Raji (cell line): ENCODE data around the gene TTC13.

ENCODE experiments used
- POLR2A ChIP-seq: IDR thresholded peaks from 2 replicates; pipeline ENCODE4 v1.6.1; 2011; ENCODE audit warnings: low read depth, low read length, control low read depth; ENCODE audit not compliant: insufficient read depth

TTC13 gene

GRCh38 chr1:230905733-230906132 lies 72.9 kb downstream of the TTC13 start:
- TF ChIP-seq POLR2A, result no peak

- TF ChIP-seq POLR2A, result no peak
Measured at GRCh38 chr1:230902349-230902923, 76.2 kb downstream of the TTC13 start.

- no peak for TF ChIP-seq POLR2A
Measured at GRCh38 chr1:230901671-230902070, 77.0 kb downstream of the TTC13 start.

GRCh38 chr1:230900984-230901383 lies 77.7 kb downstream of the TTC13 start:
- TF ChIP-seq POLR2A, result no peak

- TF ChIP-seq POLR2A, result no peak
Measured at GRCh38 chr1:230899841-230900251, 78.8 kb downstream of the TTC13 start.

GRCh38 chr1:230898748-230899147 lies 79.9 kb downstream of the TTC13 start:
- TF ChIP-seq POLR2A, result no peak

GRCh38 chr1:230898144-230898543 lies 80.5 kb downstream of the TTC13 start:
- no peak for TF ChIP-seq POLR2A

- no peak for TF ChIP-seq POLR2A
Measured at GRCh38 chr1:230896779-230897178, 81.9 kb downstream of the TTC13 start.

GRCh38 chr1:230895452-230895851 lies 83.2 kb downstream of the TTC13 start:
- TF ChIP-seq POLR2A, result no peak

GRCh38 chr1:230894664-230895063 lies 84.0 kb downstream of the TTC13 start:
- no peak for TF ChIP-seq POLR2A

GRCh38 chr1:230894032-230894431 lies 84.6 kb downstream of the TTC13 start:
- no peak for TF ChIP-seq POLR2A

GRCh38 chr1:230892018-230892491 lies 86.6 kb downstream of the TTC13 start:
- no peak for TF ChIP-seq POLR2A

GRCh38 chr1:230891413-230891812 lies 87.2 kb downstream of the TTC13 start:
- no peak for TF ChIP-seq POLR2A

GRCh38 chr1:230884646-230885045 lies 94.0 kb downstream of the TTC13 start:
- TF ChIP-seq POLR2A, result no peak

GRCh38 chr1:230883967-230884366 lies 94.7 kb downstream of the TTC13 start:
- TF ChIP-seq POLR2A, result no peak

GRCh38 chr1:230879778-230880177 lies 98.9 kb downstream of the TTC13 start:
- TF ChIP-seq POLR2A, result no peak

GRCh38 chr1:230878591-230878990 lies 100.1 kb downstream of the TTC13 start:
- TF ChIP-seq POLR2A, result no peak
